PC-3 (cell line): ENCODE results near the gene EPB41L5. TPM values are rescaled to one million over a fixed set of nuclear protein-coding genes. Genes with fewer than 3 reads are reported as not detected.

Experiments used
- ATAC-seq: fragments of 200-7000 bp; cut with Tn5 transposase; 2 replicates; pipeline ENCODE4 v1.9.1; 2020; ENCODE audit warnings: mild to moderate bottlenecking, moderate library complexity
- BruUV-seq: library from RNA; stranded (reverse); fragments of 400-500 nt; replicated peaks from 2 replicates; lab custom pipeline; 2021; lab: Mats Ljungman, UMichigan
- CTCF ChIA-PET: fragments of 300-600 bp; sonication (Branson Sonifier 250); formaldehyde crosslinking; loops from one replicate; lab custom pipeline; 2022; ENCODE audit warnings: antibody characterized with exemption; lab: Charles Lee
- POLR2A ChIA-PET: fragments of 300-600 bp; sonication (Branson Sonifier 250); formaldehyde crosslinking; loops from one replicate; lab custom pipeline; 2022; ENCODE audit warnings: antibody characterized with exemption; ENCODE audit not compliant: unreplicated experiment; lab: Charles Lee
- DNase-seq: peaks from one replicate; pipeline ENCODE4 v3.0.0-alpha.2; 2015
- H2AFZ ChIP-seq: fragments of 300-600 bp; sonication (generic); 2 replicates; pipeline ENCODE4 v1.6.0; 2016; ENCODE audit warnings: antibody characterized with exemption, low read length
- H3F3A ChIP-seq: fragments of 300-600 bp; sonication (generic); one replicate; pipeline ENCODE4 v1.6.0; 2017; ENCODE audit warnings: antibody characterized with exemption, low read length, control low read depth, mild to moderate bottlenecking; ENCODE audit not compliant: unreplicated experiment
- H3K27ac ChIP-seq: fragments of 300-600 bp; sonication (generic); 2 replicates; pipeline ENCODE4 v1.5.1; 2016; ENCODE audit warnings: mild to moderate bottlenecking, low read length
- H3K27me3 ChIP-seq: fragments of 300-600 bp; sonication (generic); 2 replicates; pipeline ENCODE4 v1.6.1; 2016; ENCODE audit warnings: low read length, mixed read lengths
- H3K36me3 ChIP-seq: fragments of 300-600 bp; sonication (generic); 2 replicates; pipeline ENCODE4 v1.6.1; 2016; ENCODE audit warnings: low read depth, mixed run types, low read length, mixed read lengths
- H3K4me1 ChIP-seq: fragments of 300-600 bp; sonication (generic); 2 replicates; pipeline ENCODE4 v1.5.1; 2016; ENCODE audit warnings: low read length; ENCODE audit not compliant: insufficient read depth
- H3K4me2 ChIP-seq: fragments of 300-600 bp; sonication (generic); 2 replicates; pipeline ENCODE4 v1.6.0; 2016; ENCODE audit warnings: low read length
- H3K4me3 ChIP-seq: fragments of 300-600 bp; sonication (generic); 2 replicates; pipeline ENCODE4 v1.5.1; 2016; ENCODE audit warnings: mild to moderate bottlenecking, low read length, mixed read lengths
- H3K79me2 ChIP-seq: fragments of 300-600 bp; sonication (generic); 2 replicates; pipeline ENCODE4 v1.6.1; 2017; ENCODE audit warnings: low read length, mixed read lengths
- H3K9ac ChIP-seq: fragments of 300-600 bp; sonication (generic); 2 replicates; pipeline ENCODE4 v1.6.0; 2016; ENCODE audit warnings: mild to moderate bottlenecking, low read length
- H3K9me2 ChIP-seq: fragments of 300-600 bp; sonication (generic); replicated peaks from 2 replicates; pipeline ENCODE4 v1.6.1; 2016; ENCODE audit warnings: mixed run types, low read length, mixed read lengths
- H3K9me3 ChIP-seq: fragments of 300-600 bp; sonication (generic); 2 replicates; pipeline ENCODE4 v1.6.1; 2016; ENCODE audit warnings: low read length, mixed read lengths
- H4K20me1 ChIP-seq: fragments of 300-600 bp; sonication (generic); 2 replicates; pipeline ENCODE4 v1.6.1; 2016; ENCODE audit warnings: low read length, mixed read lengths
- EZH2 ChIP-seq: fragments of 300-600 bp; sonication (generic); IDR thresholded peaks from one replicate; pipeline ENCODE4 v1.6.1; 2017; ENCODE audit warnings: antibody characterized with exemption, mild to moderate bottlenecking, low read length; ENCODE audit not compliant: unreplicated experiment
- EZH2phosphoT487 ChIP-seq: fragments of 300-600 bp; sonication (generic); IDR thresholded peaks from 2 replicates; pipeline ENCODE4 v1.6.1; 2018; ENCODE audit warnings: mild to moderate bottlenecking, antibody characterized with exemption, low read length, borderline replicate concordance
- intact Hi-C: fragments of 100-400 bp; cut with micrococcal nuclease; formaldehyde crosslinking; loops from 2 replicates; pipeline ENCODE4 v1.9.0; 2023
- total RNA-seq: library from RNA; depleted of rRNA; stranded (reverse); fragments of >200 nt; gene quantifications from 2 replicates; pipeline ENCODE4 v1.2.3, GENCODE V29; 2014
- TF ChIP-seq, protein P1 (sequence below): fragments of 300-600 bp; sonication (generic); conservative IDR thresholded peaks from 2 replicates; pipeline ENCODE4 v1.5.1; 2017; ENCODE audit warnings: antibody characterized with exemption, low read depth, mild to moderate bottlenecking, low read length

EPB41L5 gene
- total RNA-seq, 1 experiment from 2014 or later, result 11.7 TPM

DNA sequence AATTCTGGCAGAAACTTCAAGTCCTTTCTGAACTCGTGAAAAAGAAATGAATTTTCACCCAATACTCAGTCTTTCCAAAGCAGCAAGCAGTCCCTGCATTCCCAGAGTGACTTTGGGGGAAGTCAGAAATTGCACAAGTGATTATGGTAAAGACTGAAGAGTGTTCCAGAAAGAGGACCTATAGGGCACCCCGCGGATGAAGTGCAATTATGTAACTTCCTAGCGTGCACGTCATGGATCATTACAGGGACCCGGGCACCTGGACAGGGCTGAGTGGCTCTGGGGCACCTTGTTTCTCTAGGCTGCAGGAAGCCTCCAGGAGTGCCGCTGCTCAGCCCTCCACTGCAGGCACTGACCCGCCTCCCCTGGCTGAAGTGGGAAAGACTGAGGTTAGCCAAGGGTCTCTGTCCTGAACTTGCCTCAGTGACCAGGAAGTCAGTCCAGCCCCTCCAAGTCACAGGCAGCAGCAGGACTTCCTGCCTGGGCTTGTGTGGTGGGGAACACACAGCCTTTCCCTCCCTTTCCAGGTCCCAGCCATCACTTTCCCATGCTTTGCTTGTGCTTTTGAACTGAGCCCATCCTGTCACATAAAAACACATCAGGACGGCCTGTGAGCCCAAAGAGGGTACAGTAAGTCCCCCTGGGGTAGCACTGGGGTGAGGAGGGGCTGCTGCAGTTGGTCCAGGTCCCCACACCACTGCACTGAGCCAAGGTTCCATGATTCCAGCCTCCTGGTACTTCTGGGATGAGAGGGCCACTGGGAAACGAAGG is 190.6 kb downstream of the EPB41L5 start:
- Histone ChIP-seq H3K27me3 (no peaks in the 10 kb centered on the region), H3K79me2 (no peaks in the 10 kb centered on the region), H3F3A (no peaks in the 10 kb centered on the region), H3K27ac (no peak overlapping the region), H4K20me1 (no peaks in the 10 kb centered on the region), H2AFZ (no peak overlapping the region), H3K9me2 (no peaks in the 10 kb centered on the region), H3K4me2 (no peak overlapping the region), H3K9ac (no peak overlapping the region), H3K9me3 (no peaks in the 10 kb centered on the region), H3K4me3 (no peak overlapping the region), H3K4me1 (no peaks in the 10 kb centered on the region), H3K36me3 (no peaks in the 10 kb centered on the region)
- CTCF ChIA-PET, result no interaction called here
- ATAC-seq (no peak), DNase-seq (no peak)
- intact Hi-C loops, result no loop called here
- POLR2A ChIA-PET, result no interaction called here
- BruUV-seq, result no TSS peak
- TF ChIP-seq EZH2phosphoT487 (no peak), EZH2 (no peak)
- TF ChIP-seq, protein P1, sequence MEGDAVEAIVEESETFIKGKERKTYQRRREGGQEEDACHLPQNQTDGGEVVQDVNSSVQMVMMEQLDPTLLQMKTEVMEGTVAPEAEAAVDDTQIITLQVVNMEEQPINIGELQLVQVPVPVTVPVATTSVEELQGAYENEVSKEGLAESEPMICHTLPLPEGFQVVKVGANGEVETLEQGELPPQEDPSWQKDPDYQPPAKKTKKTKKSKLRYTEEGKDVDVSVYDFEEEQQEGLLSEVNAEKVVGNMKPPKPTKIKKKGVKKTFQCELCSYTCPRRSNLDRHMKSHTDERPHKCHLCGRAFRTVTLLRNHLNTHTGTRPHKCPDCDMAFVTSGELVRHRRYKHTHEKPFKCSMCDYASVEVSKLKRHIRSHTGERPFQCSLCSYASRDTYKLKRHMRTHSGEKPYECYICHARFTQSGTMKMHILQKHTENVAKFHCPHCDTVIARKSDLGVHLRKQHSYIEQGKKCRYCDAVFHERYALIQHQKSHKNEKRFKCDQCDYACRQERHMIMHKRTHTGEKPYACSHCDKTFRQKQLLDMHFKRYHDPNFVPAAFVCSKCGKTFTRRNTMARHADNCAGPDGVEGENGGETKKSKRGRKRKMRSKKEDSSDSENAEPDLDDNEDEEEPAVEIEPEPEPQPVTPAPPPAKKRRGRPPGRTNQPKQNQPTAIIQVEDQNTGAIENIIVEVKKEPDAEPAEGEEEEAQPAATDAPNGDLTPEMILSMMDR, result no peak

DNA sequence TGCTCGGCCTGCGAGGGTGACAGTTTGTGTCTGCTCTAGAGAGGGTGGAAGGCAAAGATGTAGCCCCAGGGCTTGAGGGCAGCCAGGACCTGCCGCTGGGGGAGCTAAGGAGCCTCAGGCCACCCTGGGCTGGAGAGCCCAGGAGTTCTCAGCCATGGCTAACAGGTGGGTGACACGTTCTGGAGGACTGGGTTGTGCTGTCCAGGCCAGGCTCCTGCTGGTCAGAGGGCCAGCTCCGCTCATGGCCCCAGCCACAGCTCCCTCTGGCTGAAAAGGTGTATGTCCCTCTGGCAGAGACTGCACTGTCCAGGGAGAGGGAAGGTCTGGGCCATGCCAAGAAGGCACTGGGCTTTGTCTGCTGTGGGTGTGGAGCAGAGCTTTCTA is 191.1 kb downstream of the EPB41L5 start:
- ChIA-PET POLR2A (no interaction called here), CTCF (interaction anchor here (0.6 kb wide), 1 partner anchor 80 kb away, joined by 4 read pairs; no protein-coding TSS in a partner anchor)
- H3K36me3 ChIP-seq, result no peaks in the 10 kb centered on the region

More for the DNA sequence above, 191.1 kb downstream of the EPB41L5 start:
- H3K27me3 ChIP-seq, result no peaks in the 10 kb centered on the region
- H3K4me2 ChIP-seq, result no peak overlapping the region
- TF ChIP-seq EZH2phosphoT487, result no peak
- TF ChIP-seq, protein P1, result peak; percentile 44
- no peak overlapping the region for H2AFZ ChIP-seq
- intact Hi-C loops, result no loop called here
- H4K20me1 ChIP-seq, result no peaks in the 10 kb centered on the region
- no peaks in the 10 kb centered on the region for H3K9me2 ChIP-seq
- peak; percentile 10 for DNase-seq
- no peaks in the 10 kb centered on the region for H3F3A ChIP-seq
- BruUV-seq, result no TSS peak
- no peak overlapping the region for H3K27ac ChIP-seq
- peak; percentile 51 for ATAC-seq
- H3K9ac ChIP-seq, result no peak overlapping the region
- no peaks in the 10 kb centered on the region for H3K4me1 ChIP-seq
- H3K4me3 ChIP-seq, result no peak overlapping the region
- no peaks in the 10 kb centered on the region for H3K9me3 ChIP-seq
- no peaks in the 10 kb centered on the region for H3K79me2 ChIP-seq
